GM12875 (cell line): ENCODE results near the gene PACSIN2.

Experiments
- H3K4me3 ChIP-seq: one replicate; pipeline ENCODE4 v1.5.1; 2011; ENCODE audit warnings: low read depth, low read length, control low read depth
- CTCF ChIP-seq: IDR thresholded peaks from 2 replicates; pipeline ENCODE4 v1.5.1; 2011; ENCODE audit warnings: low read depth, mild to moderate bottlenecking, control low read depth, inconsistent platforms, low read length, moderate library complexity, borderline replicate concordance; ENCODE audit not compliant: insufficient read depth

The PACSIN2 gene

GRCh38 chr22:42914511-42915076, 100.4 kb downstream of the PACSIN2 start:
- H3K4me3 ChIP-seq: no peak overlapping the region
- no peak for TF ChIP-seq CTCF

GRCh38 chr22:42913874-42914510, 101.0 kb downstream of the PACSIN2 start:
- TF ChIP-seq CTCF: no peak
- no peak overlapping the region for H3K4me3 ChIP-seq

- H3K4me3 ChIP-seq: no peak overlapping the region
- no peak for TF ChIP-seq CTCF
These were observed 102.9 kb downstream of the PACSIN2 start for GRCh38 chr22:42912059-42912458.

GRCh38 chr22:42910221-42910942, 104.6 kb downstream of the PACSIN2 start:
- no peak overlapping the region for H3K4me3 ChIP-seq
- TF ChIP-seq CTCF: no peak

GRCh38 chr22:42909363-42910058, 105.4 kb downstream of the PACSIN2 start:
- TF ChIP-seq CTCF: no peak
- H3K4me3 ChIP-seq: no peak overlapping the region

- no peak overlapping the region for H3K4me3 ChIP-seq
- TF ChIP-seq CTCF: no peak
These were observed 106.6 kb downstream of the PACSIN2 start for GRCh38 chr22:42908374-42908746.
